ENCODE results near the gene GART. TPM values are rescaled to one million over a fixed set of nuclear protein-coding genes. Genes with fewer than 3 reads are reported as not detected.

The GART gene
- total RNA-seq, 1 experiment from 2014 or later = 240 TPM

DNA sequence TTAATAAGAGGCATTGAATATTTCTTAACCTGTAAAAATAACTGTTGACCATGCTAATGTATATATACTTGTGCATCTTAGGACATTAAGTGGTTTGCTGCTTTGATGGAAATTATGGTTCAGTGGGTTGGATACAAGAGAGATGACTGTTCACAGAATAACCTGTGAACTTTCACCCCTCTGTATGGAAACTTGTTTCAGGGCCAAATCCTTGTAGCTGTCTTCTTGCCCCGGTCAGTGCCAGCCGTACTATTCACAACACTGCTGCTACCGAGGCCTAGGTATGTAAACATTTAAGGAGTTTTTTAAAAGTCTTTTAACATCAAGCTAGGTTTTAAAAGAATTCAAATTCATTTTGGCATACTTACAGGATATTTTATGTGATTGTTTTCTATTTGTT is 30.4 kb upstream of the GART start:
- BruUV-seq (replicated peaks) = no TSS peak
- CTCF ChIA-PET = interaction anchor here (0.7 kb wide), 1 partner anchor 34 kb away, joined by 6 read pairs; no protein-coding TSS in a partner anchor
- intact Hi-C loops (cut with micrococcal nuclease) = no loop called here

DNA sequence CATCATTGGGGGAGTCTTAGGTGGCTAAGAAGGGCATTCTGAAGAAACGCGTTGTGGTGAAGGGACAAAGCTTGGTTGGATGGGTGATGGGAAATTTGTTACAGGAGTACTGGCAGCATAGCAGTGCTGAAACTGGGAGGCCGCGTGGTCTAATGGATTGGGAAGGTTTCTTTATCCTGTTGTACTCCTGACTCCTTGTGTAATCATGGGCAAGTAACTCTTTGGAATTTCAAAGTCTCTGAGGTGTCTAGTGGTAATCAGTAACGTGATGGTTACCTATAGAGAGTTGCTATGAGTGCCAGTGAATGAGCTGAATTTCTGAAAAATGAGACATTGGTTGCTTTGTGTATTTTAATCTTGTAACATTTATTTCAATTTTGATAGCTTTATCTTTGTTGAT is 28.1 kb upstream of the GART start:
- H3K4me1 Mint-ChIP-seq (ENCODE audit: insufficient read depth, unreplicated experiment) = peaks cover 4% of the 10 kb centered on the region
- no peak for DNase-seq (ENCODE audit: unreplicated experiment)
- no TSS peak for BruUV-seq (replicated peaks)
- H3K27ac Mint-ChIP-seq (ENCODE audit: low read depth, unreplicated experiment) = peak overlapping the region; percentile 57
- H3K36me3 Mint-ChIP-seq (ENCODE audit: insufficient read depth, unreplicated experiment) = peaks cover 90% of the 10 kb centered on the region
- TF ChIP-seq, protein P1, sequence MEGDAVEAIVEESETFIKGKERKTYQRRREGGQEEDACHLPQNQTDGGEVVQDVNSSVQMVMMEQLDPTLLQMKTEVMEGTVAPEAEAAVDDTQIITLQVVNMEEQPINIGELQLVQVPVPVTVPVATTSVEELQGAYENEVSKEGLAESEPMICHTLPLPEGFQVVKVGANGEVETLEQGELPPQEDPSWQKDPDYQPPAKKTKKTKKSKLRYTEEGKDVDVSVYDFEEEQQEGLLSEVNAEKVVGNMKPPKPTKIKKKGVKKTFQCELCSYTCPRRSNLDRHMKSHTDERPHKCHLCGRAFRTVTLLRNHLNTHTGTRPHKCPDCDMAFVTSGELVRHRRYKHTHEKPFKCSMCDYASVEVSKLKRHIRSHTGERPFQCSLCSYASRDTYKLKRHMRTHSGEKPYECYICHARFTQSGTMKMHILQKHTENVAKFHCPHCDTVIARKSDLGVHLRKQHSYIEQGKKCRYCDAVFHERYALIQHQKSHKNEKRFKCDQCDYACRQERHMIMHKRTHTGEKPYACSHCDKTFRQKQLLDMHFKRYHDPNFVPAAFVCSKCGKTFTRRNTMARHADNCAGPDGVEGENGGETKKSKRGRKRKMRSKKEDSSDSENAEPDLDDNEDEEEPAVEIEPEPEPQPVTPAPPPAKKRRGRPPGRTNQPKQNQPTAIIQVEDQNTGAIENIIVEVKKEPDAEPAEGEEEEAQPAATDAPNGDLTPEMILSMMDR (IDR thresholded peaks at IDR 0.05; ENCODE audit: unreplicated experiment) = no peak
- ChIA-PET CTCF (interaction anchor here (1.1 to 1.2 kb wide), 2 partner anchors 15 to 36 kb away, joined by 5 read pairs; no protein-coding TSS in a partner anchor), POLR2A (interaction anchor here (1.2 to 1.6 kb wide), 3 partner anchors 9 to 27 kb away, joined by 4 to 7 read pairs (median 5); partner anchors contain the start of gene SON)
- intact Hi-C loops (cut with micrococcal nuclease) = no loop called here
- H3K9me3 Mint-ChIP-seq (ENCODE audit: unreplicated experiment) = no peaks in the 10 kb centered on the region
- no peaks in the 10 kb centered on the region for H3K27me3 Mint-ChIP-seq (ENCODE audit: insufficient read depth, unreplicated experiment)
- H3K4me3 Mint-ChIP-seq (ENCODE audit: unreplicated experiment) = no peak overlapping the region

More for the DNA sequence above, 30.4 kb upstream of the GART start:
- Mint-ChIP-seq H3K4me3 (ENCODE audit: unreplicated experiment) (no peak overlapping the region), H3K36me3 (ENCODE audit: insufficient read depth, unreplicated experiment) (peaks cover 95% of the 10 kb centered on the region), H3K27ac (ENCODE audit: low read depth, unreplicated experiment) (no peak overlapping the region), H3K9me3 (ENCODE audit: unreplicated experiment) (no peaks in the 10 kb centered on the region), H3K4me1 (ENCODE audit: insufficient read depth, unreplicated experiment) (peaks cover 4% of the 10 kb centered on the region), H3K27me3 (ENCODE audit: insufficient read depth, unreplicated experiment) (no peaks in the 10 kb centered on the region)
- TF ChIP-seq, protein P1 (IDR thresholded peaks at IDR 0.05; ENCODE audit: unreplicated experiment) = no peak
- POLR2A ChIA-PET = interaction anchor here (0.6 to 2.0 kb wide), 3 partner anchors 11 to 421 kb away, joined by 3 to 7 read pairs (median 3); partner anchors contain the start of gene DONSON
- no peak for DNase-seq (ENCODE audit: unreplicated experiment)

DNA sequence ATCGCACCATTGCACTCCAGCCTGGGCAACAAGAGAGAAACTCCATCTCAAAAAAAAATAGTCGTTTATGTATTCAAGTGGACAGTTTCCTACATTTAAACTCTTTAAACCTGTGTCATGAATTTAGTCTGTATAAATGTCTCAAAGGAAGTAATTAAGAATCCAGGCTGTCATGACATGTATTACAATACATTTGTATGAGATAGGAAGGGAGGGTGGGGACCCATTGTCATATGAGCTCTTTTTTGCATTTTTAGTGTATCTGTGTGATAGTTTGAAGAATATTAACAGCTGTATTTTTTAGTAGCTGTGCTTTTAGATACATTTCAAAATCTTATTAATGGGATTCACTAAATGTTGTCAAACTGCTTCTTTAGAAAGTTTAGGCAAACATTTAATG is 26.5 kb upstream of the GART start:
- no peak overlapping the region for H3K4me3 Mint-ChIP-seq (ENCODE audit: unreplicated experiment)
- no peaks in the 10 kb centered on the region for H3K27me3 Mint-ChIP-seq (ENCODE audit: insufficient read depth, unreplicated experiment)
- no TSS peak for BruUV-seq (replicated peaks)
- CTCF ChIA-PET = interaction anchor here (1.4 kb wide), 1 partner anchor 11 kb away, joined by 3 read pairs; no protein-coding TSS in a partner anchor
- no peak overlapping the region for H3K27ac Mint-ChIP-seq (ENCODE audit: low read depth, unreplicated experiment)
- no peaks in the 10 kb centered on the region for H3K9me3 Mint-ChIP-seq (ENCODE audit: unreplicated experiment)
- intact Hi-C loops (cut with micrococcal nuclease) = no loop called here
- POLR2A ChIA-PET = interaction anchor here (0.7 to 2.1 kb wide), 7 partner anchors 13 to 1006 kb away, joined by 3 to 9 read pairs (median 3); partner anchors contain the start of genes DONSON, SON and TMEM50B
- peaks cover 4% of the 10 kb centered on the region for H3K4me1 Mint-ChIP-seq (ENCODE audit: insufficient read depth, unreplicated experiment)
- H3K36me3 Mint-ChIP-seq (ENCODE audit: insufficient read depth, unreplicated experiment) = peaks cover 87% of the 10 kb centered on the region
- TF ChIP-seq, protein P1 (IDR thresholded peaks at IDR 0.05; ENCODE audit: unreplicated experiment) = no peak
- no peak for DNase-seq (ENCODE audit: unreplicated experiment)

DNA sequence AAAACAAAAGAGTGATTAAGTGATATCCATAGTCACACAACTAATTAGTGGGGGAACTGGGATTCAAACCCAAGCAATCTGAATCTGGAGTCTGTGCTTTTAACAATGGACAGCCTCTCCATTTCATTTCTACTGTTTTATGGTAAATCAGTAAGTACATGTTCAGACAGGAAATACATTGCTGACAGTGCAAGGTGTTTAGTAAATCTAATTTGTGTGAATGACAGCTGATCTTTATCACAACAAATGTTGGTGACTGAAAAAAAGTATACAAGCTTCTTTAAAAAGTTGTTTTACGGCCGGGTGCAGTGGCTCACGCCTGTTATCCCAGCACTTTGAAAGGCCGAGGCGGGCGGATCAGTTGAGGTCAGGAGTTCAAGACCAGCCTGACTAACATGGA is 26.0 kb upstream of the GART start:
- POLR2A ChIA-PET = interaction anchor here (0.6 to 2.1 kb wide), 7 partner anchors 12 to 88 kb away, joined by 3 to 9 read pairs (median 3); partner anchors contain the start of genes DONSON, SON and TMEM50B
- no peak overlapping the region for H3K4me3 Mint-ChIP-seq (ENCODE audit: unreplicated experiment)
- DNase-seq (ENCODE audit: unreplicated experiment) = no peak
- H3K27me3 Mint-ChIP-seq (ENCODE audit: insufficient read depth, unreplicated experiment) = no peaks in the 10 kb centered on the region
- H3K4me1 Mint-ChIP-seq (ENCODE audit: insufficient read depth, unreplicated experiment) = peaks cover 4% of the 10 kb centered on the region
- no peaks in the 10 kb centered on the region for H3K9me3 Mint-ChIP-seq (ENCODE audit: unreplicated experiment)
- BruUV-seq (replicated peaks) = no TSS peak
- peaks cover 87% of the 10 kb centered on the region for H3K36me3 Mint-ChIP-seq (ENCODE audit: insufficient read depth, unreplicated experiment)
- intact Hi-C loops (cut with micrococcal nuclease) = no loop called here
- TF ChIP-seq, protein P1 (IDR thresholded peaks at IDR 0.05; ENCODE audit: unreplicated experiment) = no peak
- H3K27ac Mint-ChIP-seq (ENCODE audit: low read depth, unreplicated experiment) = no peak overlapping the region
- CTCF ChIA-PET = interaction anchor here (1.4 kb wide), 1 partner anchor 10 kb away, joined by 3 read pairs; no protein-coding TSS in a partner anchor
